Glutamatergic neuron (in vitro differentiated cells): ENCODE measurements around the gene LIPA. TPM values are rescaled to one million over a fixed set of nuclear protein-coding genes. Genes with fewer than 3 reads are reported as not detected.

Source experiments
- DNase-seq: peaks from one replicate; pipeline ENCODE4 v3.0.0; 2022
- H3K27ac Mint-ChIP-seq: one replicate; pipeline ENCODE4 v1.8.0; 2020; ENCODE audit warnings: mild to moderate bottlenecking, mixed read lengths, inconsistent platforms; ENCODE audit not compliant: unreplicated experiment
- H3K27me3 Mint-ChIP-seq: one replicate; pipeline ENCODE4 v1.8.0; 2020; ENCODE audit warnings: mild to moderate bottlenecking, moderate library complexity, mixed read lengths, inconsistent platforms; ENCODE audit not compliant: unreplicated experiment
- H3K36me3 Mint-ChIP-seq: one replicate; pipeline ENCODE4 v1.8.0; 2020; ENCODE audit warnings: mild to moderate bottlenecking, mixed read lengths, inconsistent platforms; ENCODE audit not compliant: unreplicated experiment
- H3K4me1 Mint-ChIP-seq: one replicate; pipeline ENCODE4 v1.8.0; 2020; ENCODE audit warnings: mild to moderate bottlenecking, low read depth, mixed read lengths, inconsistent platforms; ENCODE audit not compliant: unreplicated experiment
- H3K4me3 Mint-ChIP-seq: one replicate; pipeline ENCODE4 v1.8.0; 2020; ENCODE audit warnings: mild to moderate bottlenecking, mixed read lengths, inconsistent platforms; ENCODE audit not compliant: unreplicated experiment
- H3K9me3 Mint-ChIP-seq: one replicate; pipeline ENCODE4 v1.8.0; 2020; ENCODE audit warnings: mild to moderate bottlenecking, moderate library complexity, mixed read lengths, inconsistent platforms; ENCODE audit not compliant: unreplicated experiment
- CTCF ChIP-seq: fragments of 200-600 bp; sonication (generic); IDR thresholded peaks from one replicate; pipeline ENCODE4 v1.5.0; 2021; ENCODE audit not compliant: partially characterized antibody, unreplicated experiment
- long read RNA-seq: library from polyadenylated mRNA; unstranded; transcript quantifications from one replicate; pipeline ENCODE4 v2.0.0, GENCODE V29; 2020; ENCODE audit not compliant: unreplicated experiment
- total RNA-seq: library from RNA; stranded (reverse); fragmentation: NEBNext Ultra II Directional; extraction: Animal tissue kit (Norgen Biotek cat#: 25700); gene quantifications from one replicate; pipeline ENCODE4 v1.2.1, GENCODE V29; 2021; ENCODE audit not compliant: unreplicated experiment

LIPA gene
- total RNA-seq = 22.0 TPM
- long read RNA-seq, transcript LIPA-202 (10 exons, 2,782 nt) = major isoform, 11 of 21 reads
- long read RNA-seq, partial matches to known transcripts = 5 of 21 reads
- long read RNA-seq, other reads (novel, unspliced or antisense) = 5 of 21 reads

GRCh38 chr10:89251409-89252224, at the start of gene LIPA:
LIPA (minus strand) TSS chr10:89251775; CDS start chr10:89247648, 4,127 bp downstream.
- Mint-ChIP-seq H3K4me1 (peaks cover 5% of the 10 kb centered on the region), H3K27ac (peak within 1 kb of the TSS; percentile 75), H3K27me3 (no peaks in the 10 kb centered on the region), H3K36me3 (peaks cover 5% of the 10 kb centered on the region), H3K4me3 (peak within 1 kb of the TSS; percentile 93), H3K9me3 (peaks cover 5% of the 10 kb centered on the region)
- peak; percentile 97 for DNase-seq
- no peak for TF ChIP-seq CTCF

- Mint-ChIP-seq H3K36me3 (peaks cover 11% of the 10 kb centered on the region), H3K27ac (no peak overlapping the region), H3K27me3 (no peaks in the 10 kb centered on the region), H3K4me1 (no peaks in the 10 kb centered on the region), H3K4me3 (no peak overlapping the region), H3K9me3 (no peaks in the 10 kb centered on the region)
- TF ChIP-seq CTCF = no peak
- no peak for DNase-seq
Observed at GRCh38 chr10:89301232-89301631, 49.7 kb upstream of the LIPA start.

- Mint-ChIP-seq H3K9me3 (no peaks in the 10 kb centered on the region), H3K4me3 (no peak overlapping the region), H3K27ac (no peak overlapping the region), H3K4me1 (no peaks in the 10 kb centered on the region), H3K27me3 (no peaks in the 10 kb centered on the region), H3K36me3 (peaks cover 11% of the 10 kb centered on the region)
- no peak for TF ChIP-seq CTCF
- DNase-seq = no peak
Observed at GRCh38 chr10:89299031-89299430, 47.5 kb upstream of the LIPA start.

GRCh38 chr10:89297791-89298190, 46.2 kb upstream of the LIPA start:
- H3K4me3 Mint-ChIP-seq = no peak overlapping the region
- no peak for DNase-seq
- TF ChIP-seq CTCF = no peak
- H3K36me3 Mint-ChIP-seq = peaks cover 11% of the 10 kb centered on the region
- H3K4me1 Mint-ChIP-seq = no peaks in the 10 kb centered on the region
- no peak overlapping the region for H3K27ac Mint-ChIP-seq
- H3K9me3 Mint-ChIP-seq = peaks cover 2% of the 10 kb centered on the region
- no peaks in the 10 kb centered on the region for H3K27me3 Mint-ChIP-seq

GRCh38 chr10:89297356-89297755, 45.8 kb upstream of the LIPA start:
- Mint-ChIP-seq H3K4me3 (no peak overlapping the region), H3K4me1 (no peaks in the 10 kb centered on the region), H3K9me3 (peaks cover 2% of the 10 kb centered on the region)

More at GRCh38 chr10:89297356-89297755, 45.8 kb upstream of the LIPA start:
- no peak overlapping the region for H3K27ac Mint-ChIP-seq
- DNase-seq = no peak
- no peaks in the 10 kb centered on the region for H3K27me3 Mint-ChIP-seq
- TF ChIP-seq CTCF = no peak
- peaks cover 11% of the 10 kb centered on the region for H3K36me3 Mint-ChIP-seq
